Panc1 (cell line): Measurements from ENCODE around the gene HSD17B7. TPM values are rescaled to one million over a fixed set of nuclear protein-coding genes. Genes with fewer than 3 reads are reported as not detected.
A peak's percentile ranks its signal among the peaks of the same experiment; 100 is the strongest.

Experiments used
- ATAC-seq: fragments of 200-7000 bp; cut with Tn5 transposase; 2 replicates; pipeline ENCODE4 v1.9.1; 2020; ENCODE audit warnings: mild to moderate bottlenecking, moderate library complexity
- BruUV-seq: library from RNA; stranded (reverse); fragments of 400-500 nt; replicated peaks from 2 replicates; lab custom pipeline; 2021; lab: Mats Ljungman, UMichigan
- CTCF ChIA-PET: fragments of 300-600 bp; sonication (Branson Sonifier 250); formaldehyde crosslinking; loops from one replicate; lab custom pipeline; 2022; ENCODE audit warnings: antibody characterized with exemption; lab: Charles Lee
- POLR2A ChIA-PET: fragments of 300-600 bp; sonication (Branson Sonifier 250); formaldehyde crosslinking; loops from one replicate; lab custom pipeline; 2022; ENCODE audit warnings: antibody characterized with exemption; lab: Charles Lee
- DNase-seq: peaks from one replicate; pipeline ENCODE4 v3.0.0-alpha.2; 2010; ENCODE audit warnings: low read depth, low spot score
- H3K27ac ChIP-seq: 2 replicates; pipeline ENCODE4 v1.5.1; 2011; ENCODE audit warnings: mild to moderate bottlenecking, low read length, inconsistent platforms
- H3K27me3 ChIP-seq: fragments of 200-500 bp; sonication (Bioruptor generic); 2 replicates; pipeline ENCODE4 v1.6.0; 2014; ENCODE audit warnings: low read length, inconsistent platforms; ENCODE audit not compliant: control insufficient read depth, insufficient read depth
- H3K36me3 ChIP-seq: fragments of 200-500 bp; sonication (Bioruptor generic); 2 replicates; pipeline ENCODE4 v1.5.1; 2014; ENCODE audit warnings: inconsistent platforms, mild to moderate bottlenecking, low read length, moderate library complexity; ENCODE audit not compliant: control insufficient read depth, insufficient read depth
- H3K4me1 ChIP-seq: 2 replicates; pipeline ENCODE4 v1.5.1; 2011; ENCODE audit warnings: inconsistent platforms, mild to moderate bottlenecking, low read length, moderate library complexity; ENCODE audit not compliant: control insufficient read depth, insufficient read depth
- H3K4me3 ChIP-seq, 2 experiments: 2 replicates each; pipeline ENCODE4 v1.5.1; 2011 to 2012; ENCODE audit warnings: low read depth in 2 of 2, low read length in 2 of 2, mild to moderate bottlenecking in 2 of 2, inconsistent platforms in 1 of 2, moderate library complexity in 1 of 2
- H3K9me3 ChIP-seq: fragments of 200-500 bp; sonication (Bioruptor generic); 2 replicates; pipeline ENCODE4 v1.5.1; 2014; ENCODE audit warnings: low read depth, mild to moderate bottlenecking, inconsistent platforms, low read length, moderate library complexity; ENCODE audit not compliant: control insufficient read depth, insufficient read depth
- POLR2AphosphoS5 ChIP-seq: IDR thresholded peaks from 2 replicates; pipeline ENCODE4 v1.6.1; 2012; ENCODE audit warnings: mild to moderate bottlenecking, low read depth, low read length, moderate library complexity
- SIN3A ChIP-seq: IDR thresholded peaks from 2 replicates; pipeline ENCODE4 v1.6.1; 2012; ENCODE audit warnings: low read depth, mild to moderate bottlenecking, low read length, moderate library complexity, borderline replicate concordance; ENCODE audit not compliant: insufficient read depth
- TCF7L2 ChIP-seq: IDR thresholded peaks from 2 replicates; pipeline ENCODE4 v1.6.1; 2011; ENCODE audit warnings: mild to moderate bottlenecking, low read depth, low read length, inconsistent platforms
- in situ Hi-C: cut with HindIII; loops from 2 replicates; pipeline ENCODE4 v1.10.0; 2016; ENCODE audit warnings: low sequenced_read_pairs, low pct_unique_long_range_greater_than_20kb
- intact Hi-C: fragments of 100-400 bp; cut with micrococcal nuclease; formaldehyde crosslinking; loops from one replicate; pipeline ENCODE4 v1.10.0; 2022; ENCODE audit not compliant: unreplicated experiment
- total RNA-seq: library from RNA; stranded (reverse); gene quantifications from one replicate; pipeline ENCODE4 v1.2.1, GENCODE V29; 2021; ENCODE audit not compliant: unreplicated experiment
- TF ChIP-seq, protein P1 (sequence below), 2 experiments: IDR thresholded peaks; 2 replicates each; pipeline ENCODE4 v1.6.1; 2011 to 2012; ENCODE audit warnings: low read depth in 2 of 2, control low read depth in 1 of 2, low read length in 1 of 2, mild to moderate bottlenecking in 1 of 2, moderate library complexity in 1 of 2; ENCODE audit not compliant: insufficient read depth in 1 of 2
- TF ChIP-seq, protein P2 (sequence below): fragments of 450-650 bp; IDR thresholded peaks from 2 replicates; pipeline ENCODE4 v1.5.1; 2017; ENCODE audit warnings: mild to moderate bottlenecking

HSD17B7 gene
- total RNA-seq, 1 experiment from 2014 or later = 24.6 TPM

DNA sequence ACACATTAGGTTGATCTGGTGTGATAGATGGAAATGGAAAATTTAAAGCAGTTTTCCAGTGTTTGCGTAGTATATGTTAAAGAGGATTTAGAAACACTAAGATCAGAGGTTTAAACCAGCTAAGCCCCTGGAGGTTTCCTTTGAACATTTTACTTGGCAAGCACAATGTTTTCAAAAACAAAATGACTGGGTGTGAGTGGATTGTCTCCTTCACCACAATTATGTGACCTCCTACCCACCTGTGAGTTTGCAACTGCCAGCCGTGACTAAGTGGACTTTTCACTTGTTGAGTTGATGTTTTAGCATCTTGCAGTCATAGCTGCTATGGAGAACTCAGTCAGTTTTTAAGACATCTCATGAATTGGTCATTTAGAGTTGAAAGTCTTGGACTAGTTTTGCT, 65.8 kb downstream of the HSD17B7 start:
- no peaks in the 10 kb centered on the region; the same call in 1 of the 2 replicates for H3K27me3 ChIP-seq
- peak; percentile 70 for ATAC-seq
- H3K27ac ChIP-seq = no peak overlapping the region
- ChIA-PET POLR2A (no interaction called here), CTCF (no interaction called here)
- BruUV-seq = no TSS peak
- TF ChIP-seq, protein P1, sequence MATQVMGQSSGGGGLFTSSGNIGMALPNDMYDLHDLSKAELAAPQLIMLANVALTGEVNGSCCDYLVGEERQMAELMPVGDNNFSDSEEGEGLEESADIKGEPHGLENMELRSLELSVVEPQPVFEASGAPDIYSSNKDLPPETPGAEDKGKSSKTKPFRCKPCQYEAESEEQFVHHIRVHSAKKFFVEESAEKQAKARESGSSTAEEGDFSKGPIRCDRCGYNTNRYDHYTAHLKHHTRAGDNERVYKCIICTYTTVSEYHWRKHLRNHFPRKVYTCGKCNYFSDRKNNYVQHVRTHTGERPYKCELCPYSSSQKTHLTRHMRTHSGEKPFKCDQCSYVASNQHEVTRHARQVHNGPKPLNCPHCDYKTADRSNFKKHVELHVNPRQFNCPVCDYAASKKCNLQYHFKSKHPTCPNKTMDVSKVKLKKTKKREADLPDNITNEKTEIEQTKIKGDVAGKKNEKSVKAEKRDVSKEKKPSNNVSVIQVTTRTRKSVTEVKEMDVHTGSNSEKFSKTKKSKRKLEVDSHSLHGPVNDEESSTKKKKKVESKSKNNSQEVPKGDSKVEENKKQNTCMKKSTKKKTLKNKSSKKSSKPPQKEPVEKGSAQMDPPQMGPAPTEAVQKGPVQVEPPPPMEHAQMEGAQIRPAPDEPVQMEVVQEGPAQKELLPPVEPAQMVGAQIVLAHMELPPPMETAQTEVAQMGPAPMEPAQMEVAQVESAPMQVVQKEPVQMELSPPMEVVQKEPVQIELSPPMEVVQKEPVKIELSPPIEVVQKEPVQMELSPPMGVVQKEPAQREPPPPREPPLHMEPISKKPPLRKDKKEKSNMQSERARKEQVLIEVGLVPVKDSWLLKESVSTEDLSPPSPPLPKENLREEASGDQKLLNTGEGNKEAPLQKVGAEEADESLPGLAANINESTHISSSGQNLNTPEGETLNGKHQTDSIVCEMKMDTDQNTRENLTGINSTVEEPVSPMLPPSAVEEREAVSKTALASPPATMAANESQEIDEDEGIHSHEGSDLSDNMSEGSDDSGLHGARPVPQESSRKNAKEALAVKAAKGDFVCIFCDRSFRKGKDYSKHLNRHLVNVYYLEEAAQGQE (IDR thresholded peaks at IDR 0.05; ENCODE audit: insufficient read depth in 1 of 2, low read depth in 2 of 2, low read length in 1 of 2) = no peak
- TF ChIP-seq, protein P2, sequence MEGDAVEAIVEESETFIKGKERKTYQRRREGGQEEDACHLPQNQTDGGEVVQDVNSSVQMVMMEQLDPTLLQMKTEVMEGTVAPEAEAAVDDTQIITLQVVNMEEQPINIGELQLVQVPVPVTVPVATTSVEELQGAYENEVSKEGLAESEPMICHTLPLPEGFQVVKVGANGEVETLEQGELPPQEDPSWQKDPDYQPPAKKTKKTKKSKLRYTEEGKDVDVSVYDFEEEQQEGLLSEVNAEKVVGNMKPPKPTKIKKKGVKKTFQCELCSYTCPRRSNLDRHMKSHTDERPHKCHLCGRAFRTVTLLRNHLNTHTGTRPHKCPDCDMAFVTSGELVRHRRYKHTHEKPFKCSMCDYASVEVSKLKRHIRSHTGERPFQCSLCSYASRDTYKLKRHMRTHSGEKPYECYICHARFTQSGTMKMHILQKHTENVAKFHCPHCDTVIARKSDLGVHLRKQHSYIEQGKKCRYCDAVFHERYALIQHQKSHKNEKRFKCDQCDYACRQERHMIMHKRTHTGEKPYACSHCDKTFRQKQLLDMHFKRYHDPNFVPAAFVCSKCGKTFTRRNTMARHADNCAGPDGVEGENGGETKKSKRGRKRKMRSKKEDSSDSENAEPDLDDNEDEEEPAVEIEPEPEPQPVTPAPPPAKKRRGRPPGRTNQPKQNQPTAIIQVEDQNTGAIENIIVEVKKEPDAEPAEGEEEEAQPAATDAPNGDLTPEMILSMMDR = no peak
- no peak for TF ChIP-seq SIN3A
- TF ChIP-seq TCF7L2 = no peak
- no peak for TF ChIP-seq POLR2AphosphoS5
- in situ Hi-C loops (no loop called here), intact Hi-C loops (no loop called here)
- H3K4me3 ChIP-seq = no peak overlapping the region
- H3K4me1 ChIP-seq = no peaks in the 10 kb centered on the region
- H3K36me3 ChIP-seq = no peaks in the 10 kb centered on the region
- no peaks in the 10 kb centered on the region for H3K9me3 ChIP-seq
- DNase-seq = no peak

- no peak for TF ChIP-seq SIN3A
- TF ChIP-seq, protein P2 = no peak
- Histone ChIP-seq H3K36me3 (no peaks in the 10 kb centered on the region), H3K27ac (no peak overlapping the region), H3K9me3 (no peaks in the 10 kb centered on the region), H3K4me3 (no peak overlapping the region), H3K4me1 (no peaks in the 10 kb centered on the region), H3K27me3 (no peaks in the 10 kb centered on the region)
- no TSS peak for BruUV-seq
- POLR2A ChIA-PET = interaction anchor here (0.7 kb wide), 1 partner anchor 120 kb away, joined by 3 read pairs; no protein-coding TSS in a partner anchor
- intact Hi-C loops = no loop called here
- ATAC-seq = no peak
- in situ Hi-C loops = no loop called here
- CTCF ChIA-PET = no interaction called here
- no peak for DNase-seq
These were observed 67.3 kb downstream of the HSD17B7 start for GRCh38 chr1:162857850-162858249.
